Heart left ventricle (tissue), 16 donors: ENCODE data around the gene TJAP1. TPM values are rescaled to one million over a fixed set of nuclear protein-coding genes. Genes with fewer than 3 reads are reported as not detected.
A peak's percentile ranks its signal among the peaks of the same experiment; 100 is the strongest.

Experiments
- ATAC-seq, 4 donors: fragments of 200-7000 bp; cut with Tn5 transposase; one replicate each; pipeline ENCODE4 v1.9.1; 2020 to 2022; ENCODE audit warnings: moderate library complexity in 4 of 4, mild to moderate bottlenecking in 3 of 4, moderate number of reproducible peaks in 1 of 4
- DNase-seq, 5 donors: peaks; one replicate each; pipeline ENCODE4 v3.0.0-alpha.2; 2020
- H3K27ac ChIP-seq, 12 donors: fragments of 200-600 bp; sonication (generic) in 4 of 12; one replicate each; pipeline versions ENCODE4 v1.5.0 to v1.8.0; 2016 to 2022; ENCODE audit warnings: mild to moderate bottlenecking in 2 of 12
- H3K27me3 ChIP-seq, 9 donors: fragments of 200-600 bp; sonication (generic) in 2 of 9; one replicate each; pipeline versions ENCODE4 v1.5.1 to v1.8.0; 2016 to 2022; ENCODE audit warnings: mild to moderate bottlenecking in 3 of 9
- H3K36me3 ChIP-seq, 9 donors: fragments of 200-600 bp; sonication (generic) in 2 of 9; one replicate each; pipeline versions ENCODE4 v1.5.0 to v1.8.0; 2018 to 2022; ENCODE audit warnings: mild to moderate bottlenecking in 2 of 9
- H3K4me1 ChIP-seq, 12 donors: fragments of 200-600 bp; sonication (generic) in 4 of 12; one replicate each; pipeline versions ENCODE4 v1.5.0 to v1.8.0; 2016 to 2022; ENCODE audit warnings: mild to moderate bottlenecking in 3 of 12
- H3K4me3 ChIP-seq, 12 donors: fragments of 200-600 bp; sonication (generic) in 4 of 12; one replicate each; pipeline versions ENCODE4 v1.5.0 to v1.8.0; 2017 to 2022; ENCODE audit warnings: mild to moderate bottlenecking in 9 of 12, moderate library complexity in 4 of 12
- H3K9me3 ChIP-seq, 12 donors: fragments of 200-600 bp; sonication (generic) in 4 of 12; one replicate each; pipeline versions ENCODE4 v1.5.0 to v1.8.0; 2016 to 2022; ENCODE audit warnings: mild to moderate bottlenecking in 1 of 12
- POLR2A ChIP-seq, 2 donors: fragments of 450-650 bp; IDR thresholded peaks; one replicate each; pipeline ENCODE4 v1.6.1; 2017; ENCODE audit warnings: antibody characterized with exemption in 2 of 2, mild to moderate bottlenecking in 2 of 2, moderate library complexity in 2 of 2
- WGBS, 4 donors: extraction: QIAGEN DNeasy Blood & Tissue Kit in 2 of 4; methylation state at CpG; one replicate each; pipeline versions ENCODE4 v1.1.5 to v1.1.7; 2013 to 2018; 5-methylcytosine and 5-hydroxymethylcytosine counted together
- intact Hi-C, 10 donors: fragments of 100-400 bp; cut with DNase I; formaldehyde crosslinking; loops; one replicate each; pipeline versions ENCODE4 v1.11.1 to v1.14.2; 2022
- polyA plus RNA-seq, 2 donors: library from polyadenylated mRNA; stranded (reverse); fragments of 200-250 nt; gene quantifications; one replicate each; pipeline ENCODE4 v1.2.3, GENCODE V29; 2013
- total RNA-seq, 9 donors: library from RNA; depleted of rRNA in 2 of 9; stranded (reverse); fragments of >200 nt in 2 of 9; fragmentation: NEBNext Ultra II Directional in 3 of 9; extraction: Animal tissue kit (Norgen Biotek cat#: 25700) in 3 of 9; gene quantifications; one replicate each; pipeline versions ENCODE4 v1.1.0 to v1.2.4, GENCODE V29; 2016 to 2023
- TF ChIP-seq, protein P1 (sequence below), 12 donors: fragments of 200-600 bp; sonication (generic) in 4 of 12; IDR thresholded peaks; one replicate each; pipeline versions ENCODE4 v1.5.0 to v1.8.0; 2018 to 2022; ENCODE audit warnings: antibody characterized with exemption in 12 of 12, mild to moderate bottlenecking in 5 of 12
- donor health status: ischemic (EF 13 %, LVEDD 7.1; RV severe dilation, severe dysfunction).
- donor health status: healthy with polysubstance abuse.
- donor health status: DM: no; HTN: yes; CAD: no.
- donor health status: DM: no; HTN: no; CAD: no.
- donor health status: ischemic (EF 25% LVEDD 6.9; RV normal size, moderate dysfunction).
- donor health status: ischemic (EF 25% LVEDD 5.7; RV mildly dilated, moderate dysfunction).
- donor health status: healthy.
- donor health status: DM: yes; HTN: yes; CAD: no.
- donor health status: ischemic (EF 35%, LVEDD 5.7; RV mildly dilated, moderate dysfunction).
- donor health status: nonischemic (EF 11% LVEDD 7.7; RV severe dilation, severe dysfunction).
- donor health status: DM: yes; HTN: yes; CAD: no.
- donor health status: PGD.
- donor health status: ischemic (EF 29% LVEDD 5.4; RV normal size, mild dysfunction).
- donor health status: nonischemic (EF 23%, LVEDD 6.1; RV moderate dilation, normal function).

The TJAP1 gene
- total and polyA plus RNA-seq, 11 donors, result 16.5 to 34.5 (median 18.7) TPM

DNA sequence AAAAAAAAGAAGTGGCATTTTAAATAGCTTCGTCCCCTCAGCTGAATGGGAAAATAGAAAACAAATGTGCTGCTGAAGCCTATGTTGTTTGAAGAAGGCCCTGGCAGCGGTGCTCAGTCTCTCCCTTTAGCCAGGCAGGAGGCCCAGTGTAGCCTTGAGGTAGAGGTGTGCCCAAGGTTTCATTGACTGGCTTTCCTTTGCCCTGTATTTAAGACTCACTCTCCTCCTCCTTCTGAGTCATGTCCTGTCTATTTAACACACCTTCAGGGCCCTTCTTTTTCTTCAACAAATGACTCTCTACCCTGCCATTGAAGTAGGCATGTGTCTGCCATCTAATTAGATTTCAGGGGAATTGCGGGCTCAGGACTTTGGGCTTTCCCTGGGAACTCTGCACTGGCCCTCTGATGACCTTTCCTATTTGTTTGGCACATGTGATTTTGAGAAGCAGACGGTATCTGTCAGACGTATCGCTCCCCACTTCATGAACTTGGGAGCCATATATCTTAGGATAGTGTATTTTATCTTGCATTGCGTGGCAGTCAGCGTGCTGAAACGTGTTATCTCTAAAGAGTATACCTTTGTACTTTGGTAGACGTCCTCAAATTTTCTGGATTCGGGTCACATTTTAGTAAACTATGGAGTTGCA is 4.3 kb downstream of the TJAP1 start:
- peaks cover 8 to 53% (median 34%) of the 10 kb centered on the region in 12 donors for H3K4me1 ChIP-seq
- TF ChIP-seq POLR2A (IDR thresholded peaks at IDR 0.05), result no peak
- TF ChIP-seq, protein P1, sequence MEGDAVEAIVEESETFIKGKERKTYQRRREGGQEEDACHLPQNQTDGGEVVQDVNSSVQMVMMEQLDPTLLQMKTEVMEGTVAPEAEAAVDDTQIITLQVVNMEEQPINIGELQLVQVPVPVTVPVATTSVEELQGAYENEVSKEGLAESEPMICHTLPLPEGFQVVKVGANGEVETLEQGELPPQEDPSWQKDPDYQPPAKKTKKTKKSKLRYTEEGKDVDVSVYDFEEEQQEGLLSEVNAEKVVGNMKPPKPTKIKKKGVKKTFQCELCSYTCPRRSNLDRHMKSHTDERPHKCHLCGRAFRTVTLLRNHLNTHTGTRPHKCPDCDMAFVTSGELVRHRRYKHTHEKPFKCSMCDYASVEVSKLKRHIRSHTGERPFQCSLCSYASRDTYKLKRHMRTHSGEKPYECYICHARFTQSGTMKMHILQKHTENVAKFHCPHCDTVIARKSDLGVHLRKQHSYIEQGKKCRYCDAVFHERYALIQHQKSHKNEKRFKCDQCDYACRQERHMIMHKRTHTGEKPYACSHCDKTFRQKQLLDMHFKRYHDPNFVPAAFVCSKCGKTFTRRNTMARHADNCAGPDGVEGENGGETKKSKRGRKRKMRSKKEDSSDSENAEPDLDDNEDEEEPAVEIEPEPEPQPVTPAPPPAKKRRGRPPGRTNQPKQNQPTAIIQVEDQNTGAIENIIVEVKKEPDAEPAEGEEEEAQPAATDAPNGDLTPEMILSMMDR (IDR thresholded peaks at IDR 0.05), result no peak
- no peak for DNase-seq
- H3K27ac ChIP-seq, result no peak overlapping the region
- H3K36me3 ChIP-seq, result peaks cover 0 to 14% (median 0%) of the 10 kb centered on the region in 9 donors
- H3K27me3 ChIP-seq, result no peaks in the 10 kb centered on the region
- no peak for ATAC-seq
- H3K9me3 ChIP-seq, result no peaks in the 10 kb centered on the region
- H3K4me3 ChIP-seq, result no peak overlapping the region
- WGBS, 4 donors, result 66 to 75% (median 68%) methylated on average over 11 of the region's 11 CpGs
- intact Hi-C loops, result no loop called here

DNA sequence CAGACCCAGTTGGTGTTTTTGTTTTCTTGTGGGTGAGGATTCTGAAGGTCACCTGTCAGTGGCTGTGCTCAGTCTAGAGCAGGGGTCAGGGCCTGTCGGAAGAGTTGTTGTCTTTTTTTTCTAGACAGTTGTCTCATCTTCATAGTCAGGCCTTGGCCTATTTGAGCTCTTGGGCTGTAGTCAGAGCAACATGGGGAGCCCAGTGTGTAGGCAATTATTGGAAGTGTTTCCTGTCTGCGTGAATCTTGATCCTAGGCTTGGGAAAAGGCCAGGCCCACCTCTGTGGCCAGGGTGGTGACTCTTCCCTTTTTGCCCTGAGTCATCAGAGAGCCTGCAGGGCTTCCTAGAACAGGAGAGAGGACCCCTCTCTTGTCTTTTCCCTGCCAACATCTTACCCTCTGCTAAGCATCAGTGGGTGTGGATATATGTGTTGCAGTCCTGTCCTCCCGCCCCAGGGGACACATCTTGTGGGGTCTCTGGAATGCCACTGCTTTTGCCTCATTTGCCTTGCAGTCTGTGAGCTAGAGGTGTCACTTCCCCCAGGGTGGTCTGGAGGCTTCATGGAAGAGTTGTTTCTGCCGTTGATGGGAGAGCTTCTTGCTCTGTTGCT is 11.4 kb downstream of the TJAP1 start:
- Histone ChIP-seq H3K27me3 (no peaks in the 10 kb centered on the region), H3K4me1 (peaks cover 0 to 28% (median 12%) of the 10 kb centered on the region in 12 donors), H3K27ac (peak overlapping the region in 2 of 12 donors; percentile 13 to 26), H3K36me3 (peaks cover 0 to 14% (median 0%) of the 10 kb centered on the region in 9 donors), H3K4me3 (no peak overlapping the region), H3K9me3 (no peaks in the 10 kb centered on the region)
- WGBS, 4 donors, result 54 to 65% (median 62%) methylated on average over 4 of the region's 4 CpGs
- TF ChIP-seq POLR2A (IDR thresholded peaks at IDR 0.05), result no peak
- TF ChIP-seq, protein P1 (IDR thresholded peaks at IDR 0.05), result no peak
- ATAC-seq (no peak), DNase-seq (no peak)
- intact Hi-C loops, result no loop called here

DNA sequence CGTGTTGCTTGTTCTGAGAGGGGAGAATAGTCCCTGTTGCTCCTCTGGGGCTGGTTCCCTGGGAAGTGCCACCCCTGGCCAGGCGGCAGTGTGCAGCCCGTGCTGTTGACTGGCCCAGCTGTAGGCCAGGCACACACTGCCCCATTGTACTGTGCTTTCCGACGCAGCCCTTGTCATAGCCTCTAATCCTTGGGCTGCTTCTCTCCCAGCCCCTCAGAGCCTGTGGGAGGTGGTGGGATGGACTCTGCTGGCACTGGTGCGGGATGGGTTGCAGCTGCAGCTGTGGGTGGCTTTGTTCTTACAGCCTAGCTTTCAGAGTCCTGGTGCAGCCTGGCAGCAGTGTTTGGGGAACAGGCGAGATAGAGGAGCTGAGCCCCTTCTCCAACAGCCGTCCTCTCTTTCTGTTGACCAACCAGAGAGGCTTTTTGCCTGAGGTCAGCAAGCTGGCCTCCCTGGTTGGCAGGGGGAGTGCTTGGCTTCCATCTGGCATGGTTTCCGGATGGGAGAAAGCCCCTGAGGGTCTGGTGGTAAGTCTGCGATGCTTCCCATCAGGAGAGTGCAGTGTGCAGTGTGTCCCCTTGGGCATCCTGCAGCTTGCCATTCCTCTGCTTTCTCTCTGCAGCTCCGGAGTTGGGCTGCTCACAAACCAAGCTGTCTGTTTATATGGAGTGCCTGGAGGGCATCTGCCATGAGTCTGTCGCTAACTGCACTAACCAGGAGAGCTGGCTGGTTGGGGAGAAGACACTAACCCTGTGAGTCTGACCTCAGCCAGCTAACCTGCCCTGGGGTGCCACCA is 12.1 kb downstream of the TJAP1 start:
- intact Hi-C loops, result loop anchor here in 1 of 10 donors (10.0 kb wide), 1 partner anchor 105 kb away; no protein-coding TSS in a partner anchor
- H3K27ac ChIP-seq, result peak overlapping the region in 3 of 12 donors; percentile 24 to 34 (median 34)

More for the DNA sequence above, 12.1 kb downstream of the TJAP1 start:
- peaks cover 0 to 14% (median 0%) of the 10 kb centered on the region in 9 donors for H3K36me3 ChIP-seq
- WGBS, 4 donors, result 80 to 87% (median 82%) methylated on average over 7 to 12 of the region's 12 CpGs
- no peak for DNase-seq
- H3K4me3 ChIP-seq, result no peak overlapping the region
- H3K27me3 ChIP-seq, result no peaks in the 10 kb centered on the region
- peaks cover 0 to 34% (median 12%) of the 10 kb centered on the region in 12 donors for H3K4me1 ChIP-seq
- H3K9me3 ChIP-seq, result no peaks in the 10 kb centered on the region
- ATAC-seq, result peak in 2 of 4 donors; percentile 7 to 21
- TF ChIP-seq, protein P1 (IDR thresholded peaks at IDR 0.05), result no peak
